ENCODE results near the gene CNTN4.

The CNTN4 gene

DNA sequence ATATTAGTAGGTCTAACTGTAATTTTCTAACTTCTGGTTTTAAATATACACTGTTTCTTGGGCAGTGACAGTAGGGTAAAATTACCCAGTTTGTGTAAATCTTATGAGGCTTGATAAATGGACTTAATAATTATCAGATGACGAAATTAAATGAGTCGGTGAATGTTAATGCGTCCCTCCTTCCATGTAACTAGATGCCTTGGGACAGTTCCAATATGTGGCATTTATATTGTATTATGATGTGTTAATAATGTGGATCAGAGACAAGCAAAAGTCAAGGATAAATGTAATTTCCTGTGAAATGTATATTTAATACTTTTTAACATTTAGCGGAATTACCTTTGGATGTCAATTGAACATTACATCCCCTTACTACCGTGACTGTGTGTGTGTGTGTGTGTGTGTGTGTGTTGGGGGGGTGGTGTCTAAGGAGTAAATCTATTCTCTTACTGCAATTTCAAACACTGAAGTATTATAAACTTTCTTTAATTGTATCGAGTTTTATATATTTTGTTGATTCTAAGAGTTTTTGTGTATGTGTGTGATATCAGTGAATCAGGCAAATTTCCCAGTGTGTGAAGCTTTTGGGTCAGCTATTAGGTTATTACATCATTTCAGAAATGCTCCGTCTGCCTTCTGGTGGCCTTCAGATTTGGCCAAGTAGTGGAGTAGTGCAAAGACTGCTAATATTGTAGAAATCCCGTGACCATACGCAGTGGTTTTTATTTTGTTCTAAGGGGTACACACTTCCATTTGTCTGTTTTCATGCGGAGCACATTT is 50.1 kb downstream of the CNTN4 start:
- DNase-seq (ENCODE audit: low read depth in 3 of 3) = no peak

- DNase-seq (ENCODE audit: low read depth in 3 of 3) = no peak
Measured at GRCh38 chr3:2153053-2153452, 54.4 kb downstream of the CNTN4 start.

- no peak for DNase-seq (ENCODE audit: low read depth in 3 of 3)
Measured at GRCh38 chr3:2153547-2153946, 54.9 kb downstream of the CNTN4 start.

DNA sequence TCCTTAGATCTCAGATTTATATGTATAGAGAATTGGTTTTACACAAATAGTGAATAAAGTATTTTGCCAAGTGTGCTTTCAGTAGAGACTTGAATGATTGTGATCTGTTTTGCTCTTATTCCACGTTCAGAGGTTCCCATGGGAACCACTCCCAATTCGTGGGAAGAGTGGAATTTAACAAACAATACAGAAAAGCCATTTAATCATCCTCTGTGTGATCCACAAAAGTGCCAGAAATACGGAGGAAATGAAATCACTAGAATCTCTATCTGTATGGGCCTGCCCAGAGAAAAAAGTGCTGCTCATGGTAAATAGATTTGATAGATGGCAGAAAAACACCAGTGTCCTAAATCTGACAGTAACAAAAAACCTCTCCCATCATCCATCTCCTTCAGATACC is 56.0 kb downstream of the CNTN4 start:
- no peak for DNase-seq (ENCODE audit: low read depth in 3 of 3)

- peak in 1 of 3 donors; percentile 2 for DNase-seq (ENCODE audit: low read depth in 3 of 3)
Measured at GRCh38 chr3:2156244-2156847, 57.7 kb downstream of the CNTN4 start.

DNA sequence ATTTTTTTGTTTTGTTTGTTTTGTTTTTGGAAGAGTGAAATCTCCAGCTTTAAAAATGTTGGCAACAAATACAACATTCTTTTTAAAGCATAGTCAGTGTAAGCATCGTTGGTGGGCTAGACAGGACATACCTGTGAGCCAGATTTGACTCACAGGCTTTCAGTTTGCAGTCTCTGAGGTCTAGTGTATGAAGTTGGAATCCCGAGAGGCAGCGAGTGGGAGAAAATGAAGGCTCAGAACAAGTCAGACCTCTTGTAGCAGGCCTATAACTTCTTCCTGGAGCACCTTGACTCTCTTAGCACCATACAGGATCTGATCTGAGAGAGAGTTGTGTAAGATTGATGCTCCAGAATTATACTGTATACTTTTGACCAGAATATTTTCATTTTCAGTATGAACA is 60.2 kb downstream of the CNTN4 start:
- no peak for DNase-seq (ENCODE audit: low read depth in 3 of 3)

DNA sequence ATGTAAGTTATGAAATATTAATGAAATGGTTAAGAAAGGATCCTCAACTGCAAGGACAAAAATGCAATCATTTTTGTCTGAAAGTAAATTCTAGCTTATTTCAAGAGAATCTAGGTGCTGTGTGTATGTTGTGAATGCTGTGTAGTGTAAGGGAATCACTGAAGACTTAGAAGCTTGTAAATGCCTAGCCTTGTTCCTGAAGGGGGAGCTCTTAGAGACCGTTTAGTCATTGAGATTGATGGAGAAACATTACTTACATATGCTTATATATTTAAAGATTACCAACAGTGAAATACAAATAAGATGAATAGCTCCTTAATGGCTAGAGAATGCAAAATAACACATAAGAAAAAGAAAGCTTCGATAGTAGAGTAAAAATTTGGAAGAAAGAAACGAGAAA is 67.9 kb downstream of the CNTN4 start:
- no peak for DNase-seq (ENCODE audit: low read depth in 3 of 3)

DNA sequence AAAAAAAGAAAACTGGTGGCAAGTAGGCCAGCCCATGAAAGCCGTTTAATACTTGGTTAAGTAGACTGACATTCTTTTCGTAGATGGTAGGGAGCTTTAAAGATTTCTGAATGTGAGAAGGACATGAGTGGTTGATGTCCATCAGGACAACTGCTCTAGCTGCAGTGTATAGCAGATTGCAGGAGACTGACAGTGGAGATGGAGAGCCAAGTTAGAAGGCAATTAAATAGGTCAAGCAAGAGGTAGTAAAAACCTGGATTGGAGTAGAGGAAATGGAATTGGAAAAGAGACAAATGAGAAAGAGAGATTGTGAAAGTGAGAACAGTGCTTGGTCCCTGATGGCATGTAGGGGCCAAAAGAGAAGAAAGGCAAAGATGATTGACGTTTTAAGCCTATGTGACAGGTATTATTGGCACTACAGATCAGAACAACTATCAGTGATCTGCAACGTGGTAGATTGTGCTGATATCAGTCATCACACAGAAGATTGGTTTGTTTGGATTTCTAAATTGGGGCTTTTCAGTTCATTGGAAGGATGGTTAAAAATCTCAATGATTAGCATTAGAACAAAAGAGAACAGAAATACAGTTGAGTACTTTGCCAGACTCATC is 74.0 kb downstream of the CNTN4 start:
- DNase-seq (ENCODE audit: low read depth in 3 of 3) = no peak

DNA sequence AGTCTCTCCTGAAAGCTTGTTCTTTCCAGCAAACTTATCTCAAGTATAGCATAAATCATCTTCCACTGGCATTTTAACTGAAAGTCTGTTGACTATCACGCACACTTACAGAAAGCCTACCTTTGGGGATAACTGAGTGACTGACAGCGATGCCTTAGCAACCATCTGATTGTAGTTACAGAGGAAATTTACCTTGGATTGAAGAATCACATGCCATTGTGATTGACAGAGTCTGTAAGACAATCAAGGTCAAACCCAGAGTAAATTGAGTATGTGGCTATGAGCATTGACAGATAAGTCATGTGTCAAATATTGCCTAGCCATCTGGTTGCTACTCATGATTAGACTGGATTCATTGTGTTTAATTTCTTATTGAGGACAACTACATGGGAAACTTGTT is 82.0 kb downstream of the CNTN4 start:
- DNase-seq (ENCODE audit: low read depth in 3 of 3) = no peak

- DNase-seq (ENCODE audit: low read depth in 3 of 3) = no peak
Measured at GRCh38 chr3:2198776-2199279, 100.2 kb downstream of the CNTN4 start.

DNA sequence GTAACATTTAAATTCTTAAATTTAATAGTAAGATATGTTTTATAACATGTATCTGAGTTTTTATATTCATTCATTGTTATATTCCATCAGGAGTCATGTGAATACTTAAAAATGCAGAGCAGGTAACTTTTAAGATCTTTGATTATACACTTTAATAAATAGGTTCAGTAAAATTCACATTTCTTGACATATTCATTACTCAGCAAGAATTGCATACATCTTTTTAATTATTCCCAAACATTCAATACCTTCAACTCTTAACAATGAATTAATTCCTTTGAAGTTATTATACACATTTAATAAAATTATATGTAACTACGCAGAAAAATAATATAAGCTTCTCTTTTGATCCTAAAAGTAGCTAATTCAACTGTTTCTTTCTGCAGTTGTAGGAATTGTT is 105.4 kb downstream of the CNTN4 start:
- DNase-seq (ENCODE audit: low read depth in 3 of 3) = no peak

- DNase-seq (ENCODE audit: low read depth in 3 of 3) = no peak
Measured at GRCh38 chr3:2205692-2206091, 107.0 kb downstream of the CNTN4 start.

DNA sequence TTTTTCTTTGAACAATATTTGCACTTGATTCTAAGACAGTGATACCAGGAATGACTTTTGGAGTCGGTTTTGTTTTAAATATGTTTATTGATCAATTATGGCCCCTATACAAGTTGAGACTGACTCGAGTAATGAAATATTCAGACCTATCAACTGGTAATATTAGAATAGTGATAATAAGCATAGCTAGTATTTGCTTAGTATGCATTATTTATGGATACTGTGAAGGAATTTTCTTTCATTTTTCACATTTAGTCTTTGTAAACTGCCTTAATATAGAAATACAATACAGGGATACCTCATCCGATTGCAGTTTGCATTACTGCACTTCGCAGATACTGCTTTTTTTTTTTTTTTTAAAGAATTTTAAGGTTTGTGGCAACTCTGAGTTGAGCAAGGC is 107.9 kb downstream of the CNTN4 start:
- no peak for DNase-seq (ENCODE audit: low read depth in 3 of 3)

- DNase-seq (ENCODE audit: low read depth in 3 of 3) = no peak
Measured at GRCh38 chr3:2211568-2211967, 112.9 kb downstream of the CNTN4 start.

GRCh38 chr3:2212206-2212605 is 113.5 kb downstream of the CNTN4 start:
- DNase-seq (ENCODE audit: low read depth in 3 of 3) = no peak

DNA sequence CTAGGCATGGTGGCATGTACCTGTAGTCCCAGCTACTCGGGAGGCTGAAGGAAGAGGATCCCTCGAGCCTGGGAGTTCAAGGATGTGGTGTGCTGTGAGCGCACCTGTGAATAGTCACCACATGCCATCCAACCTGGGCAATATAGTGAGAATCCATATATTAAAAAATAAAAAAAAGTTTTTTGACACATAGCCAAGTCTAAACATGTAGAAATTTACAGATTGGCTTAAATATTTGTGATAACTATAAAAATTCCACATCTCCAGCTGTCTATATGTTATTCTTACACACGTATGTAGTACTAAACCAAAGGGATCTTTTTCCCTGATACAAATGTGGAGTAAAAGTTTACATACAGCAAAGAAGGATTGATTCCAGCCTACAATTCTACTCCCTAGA is 119.7 kb downstream of the CNTN4 start:
- no peak for DNase-seq (ENCODE audit: low read depth in 3 of 3)

DNA sequence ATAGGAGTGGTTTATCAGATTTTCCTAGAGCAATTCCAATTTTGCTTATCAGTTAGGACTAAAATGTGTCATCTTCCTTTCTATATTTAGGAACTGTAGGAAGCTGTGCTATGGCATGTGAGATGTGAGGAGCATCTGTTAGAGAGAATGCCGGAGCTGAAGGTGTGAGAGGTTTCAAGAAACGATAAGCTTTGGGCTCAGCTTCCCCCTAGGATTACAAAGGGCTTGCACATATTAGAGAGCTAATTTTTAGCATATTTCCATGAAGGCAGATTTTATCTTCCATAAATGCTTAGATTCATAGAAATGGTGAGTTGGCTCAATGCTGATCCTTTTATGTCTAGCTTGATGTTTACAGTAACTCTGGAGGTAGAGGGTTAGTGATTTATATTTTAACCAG is 120.2 kb downstream of the CNTN4 start:
- no peak for DNase-seq (ENCODE audit: low read depth in 3 of 3)

GRCh38 chr3:2236203-2236602 is 137.5 kb downstream of the CNTN4 start:
- no peak for DNase-seq (ENCODE audit: low read depth in 3 of 3)

DNA sequence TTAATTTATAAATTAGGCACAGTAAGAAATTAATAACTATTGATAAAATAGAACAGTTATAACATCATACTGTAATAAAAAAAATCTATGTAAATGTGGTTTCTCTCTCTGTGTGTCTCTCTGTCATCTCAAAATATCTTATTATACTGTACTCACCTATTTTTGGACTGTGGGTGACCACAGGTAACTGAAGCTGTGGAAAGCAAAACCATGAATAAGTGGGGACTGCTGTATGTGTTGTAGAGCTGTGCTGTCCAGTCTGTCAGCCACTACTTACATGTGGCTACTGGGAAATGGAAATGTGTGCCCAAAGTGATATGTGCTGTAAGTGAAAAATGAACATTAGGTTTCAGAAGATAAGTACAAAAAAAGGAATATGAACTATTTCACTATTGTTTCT is 145.5 kb downstream of the CNTN4 start:
- no peak for DNase-seq (ENCODE audit: low read depth in 3 of 3)

DNA sequence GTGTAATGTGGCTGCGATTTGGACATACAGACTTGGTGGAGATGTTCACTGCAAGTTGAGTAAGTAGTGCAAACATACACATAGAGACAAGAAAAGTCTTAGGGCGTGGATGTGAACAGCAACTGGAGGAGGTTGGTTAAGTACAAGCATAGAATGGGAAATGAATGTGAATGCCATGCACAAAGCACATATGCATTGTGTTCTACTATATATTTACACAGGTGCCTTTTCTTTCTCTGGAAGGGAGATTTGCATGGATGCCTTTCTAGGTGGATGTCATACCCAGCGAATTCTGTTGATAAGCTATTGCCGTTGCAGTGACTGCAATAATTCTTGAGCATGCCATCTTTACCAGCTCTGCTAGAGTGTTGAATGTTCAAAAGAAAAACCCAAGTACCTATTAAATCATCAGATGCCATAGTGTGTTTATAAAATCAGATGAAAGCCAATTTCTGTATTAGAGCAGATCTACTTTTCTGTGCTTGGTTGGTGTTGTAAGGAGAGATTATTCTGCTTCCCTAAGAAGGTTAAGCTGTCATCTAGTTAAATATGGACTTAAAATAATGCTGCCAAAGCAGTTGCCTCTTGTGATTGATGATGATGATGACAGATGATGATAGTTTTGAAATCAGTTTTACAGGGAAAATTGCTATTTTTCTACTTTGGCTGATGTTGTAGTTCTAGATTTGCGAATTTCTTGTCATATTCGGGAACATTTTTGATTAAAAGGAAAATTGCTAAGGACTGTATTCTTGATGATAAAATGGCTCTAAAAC is 148.4 kb downstream of the CNTN4 start:
- no peak for DNase-seq (ENCODE audit: low read depth in 3 of 3)

DNA sequence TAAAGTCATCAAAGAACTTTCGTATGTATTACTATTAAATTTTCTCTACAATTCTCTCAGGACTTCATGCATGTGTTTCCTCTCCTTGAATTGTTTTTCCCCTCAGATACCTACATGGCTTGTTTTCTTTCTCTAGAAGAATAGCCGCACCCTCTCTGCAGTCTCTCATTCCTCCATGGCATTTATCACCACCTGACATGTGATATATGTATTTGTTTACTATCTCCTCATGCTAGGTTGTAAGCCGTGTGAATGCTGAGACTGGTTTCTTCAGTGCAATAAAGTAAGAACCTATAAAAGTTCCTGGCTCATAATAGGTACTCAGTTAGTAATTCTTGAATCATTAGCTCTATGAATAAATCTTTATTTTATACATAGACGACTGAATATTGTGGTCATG is 149.2 kb downstream of the CNTN4 start:
- DNase-seq (ENCODE audit: low read depth in 3 of 3) = no peak

DNA sequence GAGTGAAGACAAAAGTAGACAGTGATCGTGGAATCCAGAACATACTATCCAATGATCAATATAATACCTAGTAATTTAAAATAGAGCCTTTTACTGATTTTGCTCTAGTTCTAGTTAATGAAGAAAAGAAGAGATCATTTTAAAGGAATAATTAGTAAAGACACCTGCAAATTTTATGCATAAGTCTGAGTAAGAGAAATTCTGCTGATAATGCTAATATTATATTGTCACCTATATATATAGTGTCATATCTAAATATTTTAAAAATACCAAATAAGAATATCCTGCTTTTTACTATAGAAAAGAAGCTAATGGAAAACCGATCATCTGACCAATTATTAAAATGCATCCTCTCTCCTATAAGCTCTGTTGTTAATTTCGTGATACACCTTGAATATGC is 152.1 kb downstream of the CNTN4 start:
- DNase-seq (ENCODE audit: low read depth in 3 of 3) = no peak
